ENCODE results near the gene CEP41.

Gene CEP41

GRCh38 chr7:130419658-130420057 is 21.2 kb downstream of the CEP41 start:
- DNase-seq (ENCODE audit: low read depth in 2 of 3, low spot score in 1 of 3), result no peak

- DNase-seq (ENCODE audit: low read depth in 2 of 3, low spot score in 1 of 3), result no peak
Measured at GRCh38 chr7:130418306-130418705, 22.5 kb downstream of the CEP41 start.

GRCh38 chr7:130417213-130417612 is 23.6 kb downstream of the CEP41 start:
- DNase-seq (ENCODE audit: low read depth in 2 of 3, low spot score in 1 of 3), result no peak

- DNase-seq (ENCODE audit: low read depth in 2 of 3, low spot score in 1 of 3), result no peak
Measured at GRCh38 chr7:130415006-130415405, 25.8 kb downstream of the CEP41 start.

GRCh38 chr7:130413201-130413600 is 27.6 kb downstream of the CEP41 start:
- no peak for DNase-seq (ENCODE audit: low read depth in 2 of 3, low spot score in 1 of 3)

GRCh38 chr7:130410868-130411541 is 29.8 kb downstream of the CEP41 start:
- DNase-seq (ENCODE audit: low read depth in 2 of 3, low spot score in 1 of 3), result no peak

- no peak for DNase-seq (ENCODE audit: low read depth in 2 of 3, low spot score in 1 of 3)
Measured at GRCh38 chr7:130409712-130410072, 31.1 kb downstream of the CEP41 start.

- no peak for DNase-seq (ENCODE audit: low read depth in 2 of 3, low spot score in 1 of 3)
Measured at GRCh38 chr7:130409067-130409711, 31.6 kb downstream of the CEP41 start.

- no peak for DNase-seq (ENCODE audit: low read depth in 2 of 3, low spot score in 1 of 3)
Measured at GRCh38 chr7:130405003-130405402, 35.8 kb downstream of the CEP41 start.

- DNase-seq (ENCODE audit: low read depth in 2 of 3, low spot score in 1 of 3), result no peak
Measured at GRCh38 chr7:130401578-130401977, 39.2 kb downstream of the CEP41 start.

GRCh38 chr7:130401101-130401500 is 39.7 kb downstream of the CEP41 start:
- no peak for DNase-seq (ENCODE audit: low read depth in 2 of 3, low spot score in 1 of 3)

- DNase-seq (ENCODE audit: low read depth in 2 of 3, low spot score in 1 of 3), result no peak
Measured at GRCh38 chr7:130400120-130400572, 40.7 kb downstream of the CEP41 start.

GRCh38 chr7:130398526-130399090 is 42.2 kb downstream of the CEP41 start:
- no peak for DNase-seq (ENCODE audit: low read depth in 2 of 3, low spot score in 1 of 3)

GRCh38 chr7:130397758-130398073 is 43.1 kb downstream of the CEP41 start:
- DNase-seq (ENCODE audit: low read depth in 2 of 3, low spot score in 1 of 3), result no peak

- no peak for DNase-seq (ENCODE audit: low read depth in 2 of 3, low spot score in 1 of 3)
Measured at GRCh38 chr7:130397051-130397757, 43.6 kb downstream of the CEP41 start.

GRCh38 chr7:130396109-130396508 is 44.7 kb downstream of the CEP41 start:
- no peak for DNase-seq (ENCODE audit: low read depth in 2 of 3, low spot score in 1 of 3)

GRCh38 chr7:130395421-130395820 is 45.4 kb downstream of the CEP41 start:
- DNase-seq (ENCODE audit: low read depth in 2 of 3, low spot score in 1 of 3), result no peak

GRCh38 chr7:130394421-130395195 is 46.2 kb downstream of the CEP41 start:
- peak in 1 of 3 donors; percentile 9 for DNase-seq (ENCODE audit: low read depth in 2 of 3, low spot score in 1 of 3)

GRCh38 chr7:130393841-130394411 is 46.9 kb downstream of the CEP41 start:
- DNase-seq (ENCODE audit: low read depth in 2 of 3, low spot score in 1 of 3), result no peak

GRCh38 chr7:130393101-130393561 is 47.7 kb downstream of the CEP41 start:
- no peak for DNase-seq (ENCODE audit: low read depth in 2 of 3, low spot score in 1 of 3)

- no peak for DNase-seq (ENCODE audit: low read depth in 2 of 3, low spot score in 1 of 3)
Measured at GRCh38 chr7:130390486-130390885, 50.3 kb downstream of the CEP41 start.
